ENCODE measurements around the gene SLC2A2.

GRCh38 chr3:170980399-170980798 lies 46.1 kb downstream of the SLC2A2 start:
- TF ChIP-seq CTCF (IDR thresholded peaks at IDR 0.05) (no peak), EP300 (IDR thresholded peaks at IDR 0.05) (no peak)

All from ovary (tissue), 3 donors.